ENCODE results near the gene SPATA17. TPM values are rescaled to one million over a fixed set of nuclear protein-coding genes. Genes with fewer than 3 reads are reported as not detected.

Gene SPATA17
- total and polyA plus RNA-seq, 2 donors, result 0.10 to 4.7 TPM

GRCh38 chr1:217712925-217713597 is 81.9 kb downstream of the SPATA17 start:
- H3K4me1 ChIP-seq (ENCODE audit: insufficient read depth), result no peaks in the 10 kb centered on the region

DNA sequence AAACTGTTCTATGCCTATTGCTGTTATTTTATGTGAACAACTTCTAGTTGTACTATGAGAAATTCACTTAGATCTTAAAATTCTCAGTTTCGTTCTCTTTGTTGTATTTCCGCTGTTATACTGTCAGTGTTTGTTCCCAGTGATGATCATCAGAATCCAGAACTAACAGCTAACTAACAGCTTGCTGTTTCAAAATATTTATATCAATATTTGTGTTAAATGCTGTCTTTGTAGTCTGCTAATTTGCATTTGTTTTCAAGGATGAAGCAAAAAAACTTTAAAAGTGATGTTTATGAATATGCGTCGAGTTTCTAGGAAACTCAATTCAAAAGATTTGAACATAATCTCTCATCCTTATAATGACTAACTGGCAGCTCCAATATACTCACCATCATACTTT is 84.5 kb downstream of the SPATA17 start:
- Histone ChIP-seq H3K4me1 (ENCODE audit: insufficient read depth) (no peaks in the 10 kb centered on the region), H3K36me3 (ENCODE audit: insufficient read depth) (no peaks in the 10 kb centered on the region), H3K27ac (ENCODE audit: low read depth) (no peak overlapping the region), H3K4me3 (ENCODE audit: low read depth, low read length) (no peak overlapping the region)
- no peak for DNase-seq (ENCODE audit: extremely low spot score)
- WGBS, result 79% methylated on average over 4 of the region's 4 CpGs

More at GRCh38 chr1:217712925-217713597, 81.9 kb downstream of the SPATA17 start:
- Histone ChIP-seq H3K27ac (ENCODE audit: low read depth) (no peak overlapping the region), H3K36me3 (ENCODE audit: insufficient read depth) (no peaks in the 10 kb centered on the region), H3K4me3 (ENCODE audit: low read depth, low read length) (no peak overlapping the region)
- DNase-seq (ENCODE audit: extremely low spot score), result no peak
- 75% methylated on average over 5 of the region's 5 CpGs for WGBS

DNA sequence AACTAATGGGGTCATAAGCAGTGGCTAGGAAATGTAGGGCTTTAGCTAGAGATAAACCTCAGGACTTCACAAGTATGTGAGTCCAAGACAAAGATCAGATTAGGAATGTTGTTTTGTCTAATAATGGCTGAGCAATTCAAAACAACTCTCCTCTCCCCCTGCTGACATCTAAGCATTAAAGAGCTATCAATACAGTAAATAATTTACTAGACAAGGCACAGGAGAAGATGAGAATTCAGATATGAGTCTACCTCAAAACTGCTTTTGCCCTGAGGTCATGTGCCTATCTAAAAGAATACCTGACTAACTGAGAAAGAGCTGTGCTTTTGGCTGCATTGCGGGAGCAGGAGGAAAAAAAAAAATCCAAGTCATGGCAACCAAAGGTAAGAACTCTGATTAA is 86.8 kb downstream of the SPATA17 start:
- H3K4me1 ChIP-seq (ENCODE audit: insufficient read depth), result no peaks in the 10 kb centered on the region
- no peak overlapping the region for H3K27ac ChIP-seq (ENCODE audit: low read depth)
- H3K4me3 ChIP-seq (ENCODE audit: low read depth, low read length), result no peak overlapping the region
- no peaks in the 10 kb centered on the region for H3K36me3 ChIP-seq (ENCODE audit: insufficient read depth)
- DNase-seq (ENCODE audit: extremely low spot score), result no peak
- 82% methylated on average over 1 of the region's 1 CpG for WGBS

DNA sequence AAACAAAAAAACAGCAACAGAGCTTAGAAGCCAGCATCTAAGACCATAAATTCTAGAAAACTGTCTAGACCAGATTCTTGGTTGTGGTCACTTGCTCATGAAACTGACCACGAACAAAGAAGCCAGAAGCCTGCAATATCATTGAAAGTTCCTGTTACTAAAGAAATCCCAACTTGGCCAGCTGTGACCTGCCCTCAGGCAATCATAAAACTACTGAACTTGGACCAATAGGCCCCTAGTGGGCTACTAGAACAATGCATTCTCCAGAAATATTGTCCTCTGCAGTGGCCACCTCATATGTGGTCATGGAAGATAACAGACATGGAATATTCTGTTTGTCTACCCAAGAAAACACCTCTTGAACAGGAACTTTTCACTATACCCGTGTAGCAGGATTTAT is 87.7 kb downstream of the SPATA17 start:
- WGBS, result 78% methylated on average over 2 of the region's 2 CpGs
- no peak overlapping the region for H3K4me3 ChIP-seq (ENCODE audit: low read depth, low read length)
- no peaks in the 10 kb centered on the region for H3K4me1 ChIP-seq (ENCODE audit: insufficient read depth)
- no peak overlapping the region for H3K27ac ChIP-seq (ENCODE audit: low read depth)
- no peak for DNase-seq (ENCODE audit: extremely low spot score)
- H3K36me3 ChIP-seq (ENCODE audit: insufficient read depth), result no peaks in the 10 kb centered on the region

GRCh38 chr1:217721692-217722091 is 90.5 kb downstream of the SPATA17 start:
- H3K36me3 ChIP-seq (ENCODE audit: insufficient read depth), result no peaks in the 10 kb centered on the region
- H3K27ac ChIP-seq (ENCODE audit: low read depth), result no peak overlapping the region
- no peaks in the 10 kb centered on the region for H3K4me1 ChIP-seq (ENCODE audit: insufficient read depth)
- no peak for DNase-seq (ENCODE audit: extremely low spot score)
- WGBS, result 43% methylated on average over 1 of the region's 1 CpG
- H3K4me3 ChIP-seq (ENCODE audit: low read depth, low read length), result no peak overlapping the region

DNA sequence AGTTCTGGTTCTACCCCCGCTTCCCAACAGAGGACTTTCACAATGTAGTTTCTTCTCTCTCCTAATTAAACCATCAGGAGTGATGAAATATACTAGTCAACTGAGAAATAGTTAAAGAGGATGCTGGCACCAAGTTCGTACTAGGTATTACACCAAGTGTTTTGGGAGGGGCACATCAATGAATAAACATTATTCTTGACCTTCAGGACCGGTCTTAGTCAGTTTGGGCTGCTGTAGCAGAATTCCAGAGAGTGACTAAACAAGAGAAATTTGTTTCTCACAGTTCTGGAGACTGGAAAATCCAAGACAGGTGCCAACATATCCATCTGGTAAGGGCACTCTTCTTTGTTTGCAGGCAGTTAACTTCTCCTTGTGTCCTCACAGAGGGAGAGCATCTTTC is 103.8 kb downstream of the SPATA17 start:
- H3K4me3 ChIP-seq (ENCODE audit: low read depth, low read length), result no peak overlapping the region
- no peaks in the 10 kb centered on the region for H3K36me3 ChIP-seq (ENCODE audit: insufficient read depth)
- WGBS, result 78% methylated on average over 3 of the region's 3 CpGs
- no peak for DNase-seq (ENCODE audit: extremely low spot score)
- H3K4me1 ChIP-seq (ENCODE audit: insufficient read depth), result no peaks in the 10 kb centered on the region
- H3K27ac ChIP-seq (ENCODE audit: low read depth), result no peak overlapping the region

DNA sequence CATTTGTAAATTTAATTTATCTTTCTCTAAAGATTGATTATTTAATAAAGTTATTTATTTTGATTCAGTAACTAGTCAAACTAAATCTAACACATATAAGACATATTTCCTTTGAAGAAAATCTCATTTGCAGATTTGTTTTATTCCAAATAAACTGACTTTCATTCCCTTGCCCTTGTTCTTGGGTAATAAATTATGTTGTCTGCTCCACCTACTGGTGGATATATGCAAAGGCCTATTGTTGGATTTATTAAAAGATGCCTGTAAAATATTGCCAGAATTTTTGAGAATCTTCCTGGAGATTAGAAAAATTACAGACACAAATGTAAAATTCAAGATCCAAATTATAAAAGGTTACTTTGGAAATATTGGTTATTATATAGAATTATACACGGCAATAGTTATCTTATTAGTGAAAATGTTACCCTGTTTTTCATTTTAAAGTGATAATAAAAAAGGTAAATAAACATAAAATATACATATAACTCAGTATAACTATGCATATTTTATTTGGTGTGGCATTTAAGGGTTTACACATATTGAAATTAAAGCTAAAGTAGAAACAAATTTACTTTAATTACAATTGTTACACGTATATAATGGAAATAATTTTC is 116.1 kb downstream of the SPATA17 start:
- DNase-seq (ENCODE audit: extremely low spot score), result no peak
- Histone ChIP-seq H3K27ac (ENCODE audit: low read depth) (no peak overlapping the region), H3K4me3 (ENCODE audit: low read depth, low read length) (no peak overlapping the region), H3K36me3 (ENCODE audit: insufficient read depth) (no peaks in the 10 kb centered on the region), H3K4me1 (ENCODE audit: insufficient read depth) (no peaks in the 10 kb centered on the region)
- WGBS, result 87% methylated on average over 2 of the region's 2 CpGs

GRCh38 chr1:217769768-217770167 is 138.6 kb downstream of the SPATA17 start:
- Histone ChIP-seq H3K4me3 (ENCODE audit: low read depth, low read length) (no peak overlapping the region), H3K36me3 (ENCODE audit: insufficient read depth) (no peaks in the 10 kb centered on the region), H3K27ac (ENCODE audit: low read depth) (no peak overlapping the region), H3K4me1 (ENCODE audit: insufficient read depth) (no peaks in the 10 kb centered on the region)
- no peak for DNase-seq (ENCODE audit: extremely low spot score)

- WGBS, result 68% methylated on average over 3 of the region's 3 CpGs
- Histone ChIP-seq H3K4me3 (ENCODE audit: low read depth, low read length) (no peak overlapping the region), H3K4me1 (ENCODE audit: insufficient read depth) (no peaks in the 10 kb centered on the region), H3K27ac (ENCODE audit: low read depth) (no peak overlapping the region), H3K36me3 (ENCODE audit: insufficient read depth) (no peaks in the 10 kb centered on the region)
- no peak for DNase-seq (ENCODE audit: extremely low spot score)
These were observed 139.8 kb downstream of the SPATA17 start for GRCh38 chr1:217770918-217771317.

GRCh38 chr1:217776693-217777092 is 145.5 kb downstream of the SPATA17 start:
- DNase-seq (ENCODE audit: extremely low spot score), result no peak
- no peak overlapping the region for H3K4me3 ChIP-seq (ENCODE audit: low read depth, low read length)
- 97% methylated on average over 5 of the region's 5 CpGs for WGBS
- no peak overlapping the region for H3K27ac ChIP-seq (ENCODE audit: low read depth)
- H3K4me1 ChIP-seq (ENCODE audit: insufficient read depth), result no peaks in the 10 kb centered on the region
- no peaks in the 10 kb centered on the region for H3K36me3 ChIP-seq (ENCODE audit: insufficient read depth)

DNA sequence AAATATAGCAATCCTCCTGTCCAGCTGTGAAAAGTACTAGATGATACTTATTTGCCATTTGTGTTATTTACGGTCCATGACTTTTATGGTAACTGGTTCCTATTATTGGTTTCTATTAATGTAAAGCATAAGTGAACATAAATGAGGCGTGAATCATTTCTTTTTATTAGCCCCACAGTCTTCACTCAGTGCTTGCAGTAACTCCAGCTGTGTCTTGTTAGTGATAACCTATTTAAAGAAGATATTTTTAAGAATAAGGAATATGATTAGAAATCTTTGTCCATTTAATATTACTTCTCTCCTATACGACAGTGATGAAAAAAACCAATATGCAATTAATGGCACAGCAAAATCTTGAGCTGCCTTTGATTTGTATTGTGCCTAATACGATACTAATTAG is 149.9 kb downstream of the SPATA17 start:
- H3K4me3 ChIP-seq (ENCODE audit: low read depth, low read length), result no peak overlapping the region
- no peaks in the 10 kb centered on the region for H3K36me3 ChIP-seq (ENCODE audit: insufficient read depth)
- DNase-seq (ENCODE audit: extremely low spot score), result no peak
- 58% methylated on average over 4 of the region's 4 CpGs for WGBS
- H3K27ac ChIP-seq (ENCODE audit: low read depth), result no peak overlapping the region
- no peaks in the 10 kb centered on the region for H3K4me1 ChIP-seq (ENCODE audit: insufficient read depth)

GRCh38 chr1:217791091-217791490 is 159.9 kb downstream of the SPATA17 start:
- H3K36me3 ChIP-seq (ENCODE audit: insufficient read depth), result no peaks in the 10 kb centered on the region
- H3K4me1 ChIP-seq (ENCODE audit: insufficient read depth), result no peaks in the 10 kb centered on the region
- no peak overlapping the region for H3K27ac ChIP-seq (ENCODE audit: low read depth)
- H3K4me3 ChIP-seq (ENCODE audit: low read depth, low read length), result no peak overlapping the region
- 90% methylated on average over 2 of the region's 2 CpGs for WGBS
- DNase-seq (ENCODE audit: extremely low spot score), result no peak

- H3K4me1 ChIP-seq (ENCODE audit: insufficient read depth), result no peaks in the 10 kb centered on the region
- H3K36me3 ChIP-seq (ENCODE audit: insufficient read depth), result no peaks in the 10 kb centered on the region
- WGBS, result 87% methylated on average over 1 of the region's 1 CpG
- no peak overlapping the region for H3K4me3 ChIP-seq (ENCODE audit: low read depth, low read length)
- no peak for DNase-seq (ENCODE audit: extremely low spot score)
- H3K27ac ChIP-seq (ENCODE audit: low read depth), result no peak overlapping the region
These were observed 174.6 kb downstream of the SPATA17 start for GRCh38 chr1:217805792-217806191.

- Histone ChIP-seq H3K4me1 (ENCODE audit: insufficient read depth) (no peaks in the 10 kb centered on the region), H3K27ac (ENCODE audit: low read depth) (no peak overlapping the region), H3K4me3 (ENCODE audit: low read depth, low read length) (no peak overlapping the region), H3K36me3 (ENCODE audit: insufficient read depth) (no peaks in the 10 kb centered on the region)
- 97% methylated on average over 2 of the region's 2 CpGs for WGBS
- no peak for DNase-seq (ENCODE audit: extremely low spot score)
These were observed 181.0 kb downstream of the SPATA17 start for GRCh38 chr1:217812175-217812574.
